OCI-LY7 (cell line): Measurements from ENCODE around the gene RGS4.

Source experiments
- CTCF ChIP-seq: fragments of 200-600 bp; sonication (generic); conservative IDR thresholded peaks from 2 replicates; pipeline ENCODE4 v1.5.1; 2014; ENCODE audit warnings: mild to moderate bottlenecking, antibody characterized with exemption, low read length, moderate library complexity, mixed read lengths
- EZH2phosphoT487 ChIP-seq: fragments of 200-600 bp; sonication (generic); IDR thresholded peaks from 2 replicates; pipeline ENCODE4 v1.6.1; 2018; ENCODE audit warnings: low read depth, borderline replicate concordance, mild to moderate bottlenecking, mixed run types, antibody characterized with exemption, low read length, moderate library complexity, mixed read lengths

GRCh38 chr1:163115887-163116286, 46.7 kb downstream of the RGS4 start:
- no peak for TF ChIP-seq CTCF
- no peak for TF ChIP-seq EZH2phosphoT487
